Breast epithelium (tissue), 3 donors: ENCODE data around the gene EDNRB.

ENCODE experiments used
- POLR2A ChIP-seq: fragments of 450-650 bp; IDR thresholded peaks from one replicate; pipeline ENCODE4 v1.6.1; 2016; ENCODE audit warnings: antibody characterized with exemption, mild to moderate bottlenecking, moderate library complexity
- POLR2AphosphoS5 ChIP-seq, 3 donors: sonication (generic); formaldehyde crosslinking; IDR thresholded peaks; one replicate each; pipeline ENCODE4 v1.6.1; 2017; ENCODE audit warnings: antibody characterized with exemption in 3 of 3
- TF ChIP-seq, protein P1 (sequence below), 3 donors: fragments of 450-650 bp; IDR thresholded peaks; one replicate each; pipeline ENCODE4 v1.5.1; 2016 to 2017; ENCODE audit warnings: antibody characterized with exemption in 3 of 3, mild to moderate bottlenecking in 3 of 3, moderate library complexity in 3 of 3

DNA sequence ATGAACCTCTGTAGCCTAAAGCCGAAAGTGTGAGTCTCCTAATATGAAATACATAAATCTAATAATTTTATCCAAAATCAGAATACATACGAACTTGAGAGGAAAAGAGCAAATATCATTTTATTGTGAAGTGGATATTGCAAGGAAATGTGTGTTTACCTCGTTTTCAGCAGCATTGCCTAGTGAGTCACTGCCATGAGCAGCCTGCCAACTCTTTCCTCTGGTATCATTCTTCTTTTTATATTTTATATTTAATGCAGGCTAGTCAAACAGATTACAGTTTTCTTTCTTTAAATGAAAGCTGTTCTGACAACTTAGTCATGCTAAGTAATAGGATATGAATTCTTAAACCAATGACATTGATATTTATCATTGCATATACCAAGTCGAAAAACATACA lies 44.2 kb downstream of the EDNRB start:
- TF ChIP-seq, protein P1, sequence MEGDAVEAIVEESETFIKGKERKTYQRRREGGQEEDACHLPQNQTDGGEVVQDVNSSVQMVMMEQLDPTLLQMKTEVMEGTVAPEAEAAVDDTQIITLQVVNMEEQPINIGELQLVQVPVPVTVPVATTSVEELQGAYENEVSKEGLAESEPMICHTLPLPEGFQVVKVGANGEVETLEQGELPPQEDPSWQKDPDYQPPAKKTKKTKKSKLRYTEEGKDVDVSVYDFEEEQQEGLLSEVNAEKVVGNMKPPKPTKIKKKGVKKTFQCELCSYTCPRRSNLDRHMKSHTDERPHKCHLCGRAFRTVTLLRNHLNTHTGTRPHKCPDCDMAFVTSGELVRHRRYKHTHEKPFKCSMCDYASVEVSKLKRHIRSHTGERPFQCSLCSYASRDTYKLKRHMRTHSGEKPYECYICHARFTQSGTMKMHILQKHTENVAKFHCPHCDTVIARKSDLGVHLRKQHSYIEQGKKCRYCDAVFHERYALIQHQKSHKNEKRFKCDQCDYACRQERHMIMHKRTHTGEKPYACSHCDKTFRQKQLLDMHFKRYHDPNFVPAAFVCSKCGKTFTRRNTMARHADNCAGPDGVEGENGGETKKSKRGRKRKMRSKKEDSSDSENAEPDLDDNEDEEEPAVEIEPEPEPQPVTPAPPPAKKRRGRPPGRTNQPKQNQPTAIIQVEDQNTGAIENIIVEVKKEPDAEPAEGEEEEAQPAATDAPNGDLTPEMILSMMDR (IDR thresholded peaks at IDR 0.05): no peak
- TF ChIP-seq POLR2A: no peak
- TF ChIP-seq POLR2AphosphoS5 (IDR thresholded peaks at IDR 0.05): no peak
